IPS DF 4.7 (cell line): ENCODE measurements around the gene CCDC112.
"Not testable (repeated sequence)": the region's sequence is repeated elsewhere in the genome, so short reads cannot be mapped to it uniquely, and the experiment has no call there.

Experiments
- DNase-seq: peaks from one replicate; pipeline ENCODE4 v3.0.0-alpha.2; 2013; ENCODE audit warnings: low spot score; ENCODE audit errors: extremely low read depth

The CCDC112 gene

GRCh38 chr5:115262321-115263077, 34.0 kb downstream of the CCDC112 start, which contains the start of gene PGGT1B:
Gene PGGT1B (minus strand): TSS chr5:115262877. CDS start chr5:115262851, 26 bp downstream.
- peak; percentile 25 for DNase-seq

GRCh38 chr5:115262011-115262320, 34.5 kb downstream of the CCDC112 start:
- no peak for DNase-seq

GRCh38 chr5:115260248-115260647, 36.2 kb downstream of the CCDC112 start:
- no peak for DNase-seq

GRCh38 chr5:115257981-115258380, 38.5 kb downstream of the CCDC112 start:
- DNase-seq = no peak

GRCh38 chr5:115249379-115249778, 47.1 kb downstream of the CCDC112 start:
- DNase-seq = not testable (repeated sequence)

DNA sequence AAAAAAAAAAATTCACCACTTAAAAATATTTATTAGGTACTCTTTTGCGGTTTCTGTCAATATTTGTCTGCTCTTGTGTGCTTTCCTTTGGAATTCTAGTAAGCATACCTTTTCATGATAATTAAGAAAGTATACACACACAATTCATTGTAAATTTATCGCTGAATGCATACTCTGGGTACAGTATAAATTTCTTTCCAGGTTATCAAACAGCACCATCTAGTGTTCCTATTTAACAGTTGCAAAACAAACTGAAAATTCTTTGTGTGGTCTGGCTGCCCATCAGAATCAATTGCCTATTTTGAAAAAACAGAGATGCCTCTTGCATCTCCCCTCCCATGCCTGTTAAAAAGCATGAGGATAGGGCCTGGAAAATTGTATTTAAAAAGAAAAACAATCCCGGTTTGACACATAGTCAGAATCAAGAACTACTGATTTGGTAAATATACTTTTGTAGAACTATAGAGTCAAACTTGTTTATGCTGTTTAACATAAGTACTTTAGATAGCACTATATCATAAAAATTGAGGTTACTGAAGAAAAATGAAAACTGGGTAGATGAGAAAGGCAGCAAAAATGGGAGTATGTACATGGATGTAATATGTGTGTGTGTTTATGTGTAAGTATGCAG, 50.0 kb downstream of the CCDC112 start:
- no peak for DNase-seq

GRCh38 chr5:115243412-115243811, 53.0 kb downstream of the CCDC112 start:
- no peak for DNase-seq

DNA sequence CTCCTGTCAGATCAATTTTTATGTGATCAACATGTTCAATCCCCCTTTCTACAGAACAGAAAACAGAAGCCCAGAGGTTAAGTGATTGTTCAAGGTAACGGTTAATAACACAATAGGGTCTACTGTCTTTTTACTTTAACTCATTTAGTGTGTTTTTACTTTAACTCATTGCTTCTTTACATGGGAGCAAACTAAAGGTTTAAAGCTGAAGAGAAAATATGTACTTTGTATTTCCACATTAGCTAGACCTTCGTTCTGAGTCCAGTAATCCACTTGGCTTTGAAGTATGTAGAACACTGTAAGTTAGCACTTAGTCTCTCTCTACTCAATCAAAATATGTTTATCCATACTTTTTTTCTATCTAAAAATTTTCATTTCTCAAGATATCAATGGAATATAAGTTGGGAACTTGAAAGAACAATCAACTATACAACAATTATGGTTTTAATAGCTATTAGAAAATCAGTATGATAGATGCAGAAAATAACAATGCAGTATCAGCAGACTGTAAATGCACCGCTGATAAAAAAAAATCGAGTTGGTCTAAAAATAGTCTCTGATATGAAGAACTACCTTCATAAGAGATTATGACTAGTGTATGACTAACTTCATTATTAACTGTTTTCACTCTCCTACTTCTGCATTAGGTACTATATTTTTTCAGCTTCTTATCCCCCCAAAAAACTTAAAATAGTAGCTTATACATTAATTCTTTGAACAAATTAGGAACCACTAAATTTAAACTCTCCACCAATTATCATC, 54.4 kb downstream of the CCDC112 start:
- DNase-seq = no peak

DNA sequence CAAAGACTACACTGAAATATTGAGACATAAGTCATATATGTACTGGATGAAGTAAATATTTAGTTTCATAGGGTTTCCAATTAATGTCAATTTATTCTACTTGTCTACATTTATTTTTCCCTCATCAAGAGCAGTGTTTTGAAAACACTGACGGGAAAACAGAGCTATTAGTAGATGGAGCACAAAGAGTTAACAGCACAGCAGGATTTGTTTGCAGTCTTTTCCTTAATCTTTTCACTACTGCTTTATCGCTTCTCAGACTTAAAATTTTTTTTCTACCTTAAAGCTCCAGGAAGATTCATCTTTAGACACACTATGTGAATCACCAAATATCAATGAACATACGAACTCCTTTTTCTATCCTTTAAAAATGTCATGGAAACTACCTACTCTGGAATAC, 59.4 kb downstream of the CCDC112 start:
- DNase-seq = no peak

DNA sequence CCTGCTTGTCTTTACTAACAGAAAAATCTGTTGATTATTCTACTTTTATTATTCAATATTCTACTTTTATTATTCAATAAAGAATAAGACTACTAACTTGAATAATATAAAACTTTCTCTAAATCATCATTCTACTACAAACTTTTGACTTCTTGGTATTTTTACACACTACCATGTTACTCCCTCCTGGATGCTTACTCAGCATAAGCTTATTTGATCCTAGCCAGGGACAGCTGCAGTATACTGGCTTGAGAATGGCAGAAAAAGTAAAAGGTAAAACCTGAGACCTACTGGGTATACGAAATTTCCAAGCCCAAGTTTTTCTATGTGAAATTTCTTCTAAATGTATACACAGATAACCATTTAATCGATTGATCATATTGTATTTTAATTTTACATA, 59.9 kb downstream of the CCDC112 start:
- no peak for DNase-seq

GRCh38 chr5:115231598-115231997, 64.9 kb downstream of the CCDC112 start:
- DNase-seq = no peak

- no peak for DNase-seq
These were observed 66.8 kb downstream of the CCDC112 start for GRCh38 chr5:115229606-115230005.

DNA sequence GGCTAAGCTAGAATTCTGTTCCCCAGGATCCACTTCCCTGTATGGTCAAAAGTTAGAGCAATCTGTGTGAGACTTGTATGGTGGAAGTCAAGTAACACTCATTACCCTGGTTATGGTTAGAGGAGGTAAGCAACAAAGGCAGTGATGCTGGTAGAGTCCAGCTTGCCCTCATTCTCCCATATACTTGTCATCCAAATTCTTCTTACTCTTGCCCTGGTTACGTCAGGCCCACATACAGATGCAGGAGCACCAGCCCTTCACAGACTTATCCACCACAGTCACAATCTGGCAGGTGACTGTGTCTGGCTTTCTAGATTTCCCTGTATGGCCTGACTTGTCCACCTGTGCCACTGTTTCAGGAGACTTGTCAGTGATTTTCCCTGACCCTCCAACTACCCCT, 69.2 kb downstream of the CCDC112 start:
- DNase-seq = no peak
